GM19328 (cell line): Measurements from ENCODE around the gene HSPA4L.
A peak's percentile ranks its signal among the peaks of the same experiment; 100 is the strongest.

Experiments
- ATAC-seq: cut with Tn5 transposase; IDR thresholded peaks from one replicate; pipeline ENCODE4 v1.9.1; 2021; ENCODE audit warnings: mild to moderate bottlenecking, moderate library complexity; ENCODE audit not compliant: unreplicated experiment

HSPA4L gene

DNA sequence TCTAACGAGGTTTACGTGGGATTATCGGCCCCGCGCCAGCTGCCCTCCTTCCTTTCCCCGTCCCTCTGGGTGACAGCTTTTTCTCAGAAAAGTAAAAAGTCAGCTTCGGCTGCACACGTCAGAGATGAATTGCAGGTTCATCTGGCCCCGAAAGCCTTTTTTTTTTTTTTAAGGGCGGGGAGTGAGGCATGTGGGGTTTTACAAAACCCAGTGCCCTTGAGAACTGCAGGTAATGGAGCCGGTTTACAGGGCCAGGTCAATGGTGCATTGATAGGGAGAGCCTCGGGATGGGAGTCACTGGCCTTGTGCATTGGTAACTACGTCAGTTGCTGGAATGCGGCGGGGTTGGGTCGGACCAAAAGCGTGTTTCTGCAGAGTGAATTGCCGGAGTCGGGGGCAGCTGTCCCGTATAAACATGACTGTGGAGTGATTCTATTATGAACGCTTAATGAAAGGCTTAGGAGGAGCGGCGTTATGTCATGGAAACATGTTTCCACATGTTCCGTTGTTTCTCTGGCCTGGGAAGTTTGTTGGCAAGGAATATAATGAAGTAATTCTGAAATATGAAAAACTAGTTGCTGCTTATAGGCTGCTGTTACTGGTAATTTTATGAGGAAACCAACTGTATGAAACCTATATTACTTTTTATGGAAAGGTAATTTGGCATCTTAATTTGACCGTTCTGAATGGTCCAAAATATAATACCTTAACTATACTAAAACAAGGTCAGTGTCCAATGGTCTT is 1.1 kb downstream of the HSPA4L start:
- no peak for ATAC-seq

DNA sequence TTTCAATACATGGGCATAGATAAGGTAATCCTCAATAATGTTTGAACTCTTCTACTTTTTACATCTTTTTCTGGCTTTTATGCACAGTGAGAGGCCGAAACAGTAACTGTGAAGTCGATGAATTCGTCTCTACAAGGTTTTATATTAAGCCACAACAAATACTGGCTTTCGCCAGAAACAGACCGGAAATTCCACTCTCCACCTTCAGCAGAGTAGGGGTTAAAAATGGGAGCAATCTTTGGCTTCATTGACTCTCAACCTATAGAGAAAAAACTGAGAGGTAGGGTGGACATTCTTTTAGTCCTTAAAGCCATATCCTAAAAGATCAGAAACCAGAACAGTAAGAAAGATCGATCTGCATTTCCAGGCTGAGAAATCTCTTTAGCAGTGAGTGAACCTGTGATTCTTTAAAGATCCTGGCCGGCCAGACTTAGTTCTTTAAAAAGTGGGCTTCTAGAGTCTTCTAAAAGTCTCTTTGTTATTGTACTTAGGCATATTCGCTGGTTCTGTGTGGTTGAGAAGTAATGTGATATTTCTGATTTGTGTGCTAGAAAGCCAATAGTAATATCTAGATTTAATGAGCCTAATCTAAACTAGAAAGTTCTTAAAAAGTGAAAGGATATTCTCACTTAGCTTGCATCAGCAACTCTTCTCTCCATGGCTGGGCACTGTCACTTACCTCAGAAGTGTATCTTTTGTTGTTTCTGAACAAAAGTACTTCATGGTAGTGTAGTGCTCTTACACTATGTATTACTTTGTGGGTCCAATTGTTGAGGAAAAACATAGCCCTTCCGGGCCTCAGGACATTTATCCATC is 2.0 kb downstream of the HSPA4L start:
- ATAC-seq: no peak

GRCh38 chr4:127788517-127788916 is 6.4 kb downstream of the HSPA4L start:
- no peak for ATAC-seq

DNA sequence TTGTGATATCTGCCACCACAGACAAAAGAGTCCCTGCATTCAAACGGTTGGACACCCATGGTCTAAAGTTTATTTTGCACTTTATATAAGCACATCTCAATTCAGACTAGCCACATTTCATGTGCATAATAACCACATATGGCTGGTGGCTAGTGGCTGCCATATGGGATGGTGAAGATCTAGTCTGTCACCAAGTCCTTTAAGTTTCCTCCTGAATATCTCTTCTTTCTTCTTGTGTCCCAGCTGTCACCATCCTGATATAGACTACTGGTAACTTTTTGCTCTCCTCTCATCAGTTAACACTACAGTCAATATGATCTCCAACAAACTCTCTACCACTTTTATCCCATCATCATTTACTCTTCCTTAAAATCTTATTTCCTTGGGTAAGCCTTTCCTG is 9.3 kb downstream of the HSPA4L start:
- no peak for ATAC-seq

- ATAC-seq: no peak
Measured at GRCh38 chr4:127793528-127793927, 11.4 kb downstream of the HSPA4L start.

- ATAC-seq: no peak
Measured at GRCh38 chr4:127799711-127800110, 17.6 kb downstream of the HSPA4L start.

GRCh38 chr4:127809173-127809800 is 27.2 kb downstream of the HSPA4L start:
- ATAC-seq: no peak

- no peak for ATAC-seq
Measured at GRCh38 chr4:127810551-127810950, 28.4 kb downstream of the HSPA4L start.

DNA sequence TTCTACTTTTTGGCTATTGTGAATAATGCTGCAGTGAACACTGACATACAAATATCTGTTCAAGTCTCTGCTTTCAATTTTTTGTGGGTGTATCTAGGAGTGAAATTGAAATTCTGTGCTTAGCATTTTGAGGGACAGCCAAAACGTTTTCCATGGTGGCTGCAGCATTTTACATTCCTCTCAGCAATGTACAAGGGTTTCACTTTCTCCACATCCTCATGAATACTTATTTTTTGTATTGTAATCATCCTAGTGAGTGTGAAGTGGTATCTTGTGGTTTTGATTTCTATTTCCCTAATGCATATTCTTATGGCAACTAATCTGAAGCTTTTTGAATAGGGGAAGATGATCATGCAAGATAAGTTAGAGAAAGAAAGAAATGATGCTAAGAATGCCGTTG is 40.3 kb downstream of the HSPA4L start:
- no peak for ATAC-seq

- ATAC-seq: no peak
Measured at GRCh38 chr4:127828121-127828520, 46.0 kb downstream of the HSPA4L start.

- peak; percentile 79 for ATAC-seq
Measured at GRCh38 chr4:127829014-127829413, 46.9 kb downstream of the HSPA4L start.

DNA sequence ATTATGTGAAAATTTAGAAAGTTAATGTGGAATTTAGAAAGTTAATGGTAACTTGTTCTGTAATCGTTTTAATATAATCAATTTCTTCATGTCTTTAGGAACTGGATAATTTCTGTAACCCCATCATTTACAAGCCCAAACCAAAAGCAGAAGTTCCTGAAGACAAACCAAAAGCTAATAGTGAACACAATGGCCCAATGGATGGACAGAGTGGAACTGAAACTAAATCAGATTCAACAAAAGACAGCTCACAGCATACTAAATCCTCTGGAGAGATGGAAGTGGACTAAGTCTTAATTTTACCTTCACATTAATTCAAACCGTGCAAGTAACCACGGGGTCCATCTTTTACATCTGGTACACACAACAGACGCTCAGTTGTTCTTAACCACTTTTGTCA is 50.5 kb downstream of the HSPA4L start:
- ATAC-seq: peak; percentile 67

GRCh38 chr4:127843704-127844600 is 61.8 kb downstream of the HSPA4L start:
- no peak for ATAC-seq

DNA sequence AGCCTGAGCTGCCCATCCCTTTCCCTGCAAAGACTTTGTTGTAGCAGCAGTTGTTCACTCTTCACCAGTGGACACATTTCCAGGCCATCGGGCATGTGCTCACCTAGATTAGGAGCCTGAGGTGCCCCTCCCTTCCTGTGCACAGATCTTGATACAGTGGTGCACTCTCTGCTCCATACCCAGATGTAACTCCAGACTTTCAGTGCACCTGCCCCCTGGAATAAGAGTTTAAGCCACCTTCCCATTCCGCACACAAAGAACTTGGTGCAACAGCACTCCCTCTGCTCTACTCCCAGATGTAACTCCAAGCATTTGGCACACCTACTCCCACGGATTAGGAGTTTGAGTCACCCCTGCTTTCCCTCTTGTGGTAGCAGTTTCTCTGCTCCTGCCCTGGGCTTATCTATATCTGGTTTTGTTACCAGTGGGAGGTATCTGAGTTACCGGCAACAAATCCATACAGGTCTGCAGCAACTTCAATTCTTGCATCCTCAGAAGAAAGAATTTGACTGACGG is 62.5 kb downstream of the HSPA4L start:
- no peak for ATAC-seq

GRCh38 chr4:127846061-127846460 is 63.9 kb downstream of the HSPA4L start:
- no peak for ATAC-seq

DNA sequence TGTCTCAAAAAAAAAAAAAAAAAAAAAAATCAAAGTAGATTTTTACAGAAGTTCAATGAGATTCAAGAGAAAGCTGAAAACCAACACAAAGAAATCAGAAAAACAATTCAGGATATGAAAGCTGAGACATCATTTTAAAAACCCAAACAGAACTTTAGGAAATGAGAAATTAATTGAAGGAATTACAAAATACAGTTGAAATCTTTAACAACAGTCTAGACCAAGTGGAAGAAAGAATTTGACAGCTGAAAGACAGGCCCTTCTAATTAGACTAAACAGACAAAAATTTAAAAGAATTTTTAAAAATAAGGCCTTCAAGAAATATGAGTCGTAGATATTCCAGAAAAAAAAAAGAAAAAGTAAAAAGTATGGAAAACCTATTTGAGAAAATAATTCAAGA is 64.6 kb downstream of the HSPA4L start:
- ATAC-seq: no peak

DNA sequence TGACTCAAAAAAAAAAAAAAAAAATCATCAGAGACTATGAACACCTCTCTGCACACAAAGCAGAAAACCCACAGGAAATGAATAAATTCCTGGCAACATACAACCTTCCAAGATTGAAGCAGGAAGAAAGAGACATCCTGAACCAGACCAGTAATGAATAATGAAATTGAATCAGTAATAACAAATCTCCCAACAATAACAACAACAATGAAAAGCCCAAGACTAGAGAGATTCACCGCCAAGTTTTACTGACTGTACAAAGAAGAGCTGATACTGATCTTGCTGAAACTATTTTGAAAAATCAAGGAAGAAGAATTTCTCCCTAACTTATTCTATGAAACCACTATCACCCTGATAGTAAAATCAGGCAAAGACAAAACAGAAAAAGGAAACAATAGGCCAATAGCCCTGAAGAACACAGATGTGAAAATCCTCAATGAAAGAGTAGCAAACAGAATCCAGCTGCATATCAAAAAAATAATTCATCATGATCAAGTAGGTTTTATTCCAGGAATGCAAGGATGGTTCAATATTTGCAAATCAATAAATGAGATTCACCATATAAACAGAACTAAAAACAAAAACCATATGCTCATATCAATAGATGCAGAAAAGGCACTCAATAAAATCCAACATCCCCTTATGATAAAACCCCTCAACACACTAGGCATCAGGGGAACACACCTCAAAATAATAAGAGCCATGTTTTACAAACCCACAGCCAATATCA is 67.5 kb downstream of the HSPA4L start:
- no peak for ATAC-seq

DNA sequence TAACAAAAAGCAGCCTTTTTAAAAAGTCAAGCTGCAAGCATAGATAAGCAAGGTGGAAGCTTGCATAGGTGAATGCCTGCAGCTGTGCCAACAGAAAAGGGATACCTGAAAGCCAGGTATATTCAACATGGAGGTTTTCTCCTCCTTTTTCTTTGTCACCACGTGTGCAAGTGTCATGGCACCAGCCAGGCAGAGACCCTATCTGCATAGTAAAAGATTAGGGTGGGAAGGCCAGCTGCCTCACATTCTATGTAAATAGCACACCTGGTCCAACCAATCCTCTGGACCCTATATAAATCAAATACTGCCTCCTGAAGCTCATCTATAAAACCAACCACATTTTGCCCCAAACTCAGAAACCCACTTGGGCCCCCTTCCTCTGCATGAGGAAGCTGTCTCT is 70.5 kb downstream of the HSPA4L start:
- ATAC-seq: no peak

DNA sequence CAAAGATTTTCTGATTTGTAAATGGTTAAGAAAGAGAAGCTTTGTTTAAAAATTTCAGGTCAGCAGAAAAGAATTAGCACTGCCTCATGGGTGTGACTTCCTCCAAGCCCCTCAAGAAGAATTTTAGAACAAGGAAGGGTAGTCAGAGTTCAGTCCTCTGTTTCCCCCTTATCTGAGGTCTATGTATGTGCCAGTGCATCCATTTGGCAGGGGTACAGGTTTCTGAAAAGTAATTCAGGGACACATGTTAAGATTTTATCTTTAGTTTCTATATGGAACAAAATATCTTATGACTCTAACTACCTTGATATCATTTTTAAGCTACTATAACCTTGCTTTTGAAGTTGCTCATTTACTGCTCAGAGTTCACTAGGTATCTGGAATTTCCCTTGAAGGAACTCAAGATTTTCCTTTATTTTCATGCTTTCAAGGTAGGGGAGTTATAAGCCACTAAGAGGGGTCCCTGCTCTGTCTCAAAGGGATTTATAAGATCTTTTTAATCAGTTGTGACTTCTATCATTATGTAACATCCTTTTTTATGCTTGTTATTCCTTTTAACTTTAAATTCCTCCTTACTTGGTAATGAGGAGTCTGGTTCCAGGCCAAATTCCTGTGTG is 74.2 kb downstream of the HSPA4L start:
- ATAC-seq: no peak
